HUES6 (cell line): ENCODE data around the gene MAK.
"Not testable (repeated sequence)": the region's sequence is repeated elsewhere in the genome, so short reads cannot be mapped to it uniquely, and the experiment has no call there.

Experiments
- H3K27ac ChIP-seq: 2 replicates; pipeline ENCODE4 v1.7.0; 2013; ENCODE audit warnings: low read depth, mild to moderate bottlenecking, low read length, inconsistent platforms
- H3K27me3 ChIP-seq: 2 replicates; pipeline ENCODE4 v1.6.1; 2013; ENCODE audit warnings: low read length; ENCODE audit not compliant: control insufficient read depth, insufficient read depth
- H3K36me3 ChIP-seq: 2 replicates; pipeline ENCODE4 v1.6.1; 2013; ENCODE audit warnings: low read length; ENCODE audit not compliant: control insufficient read depth, insufficient read depth
- H3K4me1 ChIP-seq: 2 replicates; pipeline ENCODE4 v1.6.1; 2013; ENCODE audit warnings: low read length; ENCODE audit not compliant: control insufficient read depth, insufficient read depth
- H3K4me3 ChIP-seq: 2 replicates; pipeline ENCODE4 v1.5.1; 2013; ENCODE audit warnings: low read depth, low read length
- H3K9ac ChIP-seq: one replicate; pipeline ENCODE4 v1.6.1; 2013; ENCODE audit warnings: mild to moderate bottlenecking, low read length
- H3K9me3 ChIP-seq: 2 replicates; pipeline ENCODE4 v1.6.1; 2013; ENCODE audit warnings: low read depth, low read length; ENCODE audit not compliant: control insufficient read depth, insufficient read depth

Gene MAK, protein sequence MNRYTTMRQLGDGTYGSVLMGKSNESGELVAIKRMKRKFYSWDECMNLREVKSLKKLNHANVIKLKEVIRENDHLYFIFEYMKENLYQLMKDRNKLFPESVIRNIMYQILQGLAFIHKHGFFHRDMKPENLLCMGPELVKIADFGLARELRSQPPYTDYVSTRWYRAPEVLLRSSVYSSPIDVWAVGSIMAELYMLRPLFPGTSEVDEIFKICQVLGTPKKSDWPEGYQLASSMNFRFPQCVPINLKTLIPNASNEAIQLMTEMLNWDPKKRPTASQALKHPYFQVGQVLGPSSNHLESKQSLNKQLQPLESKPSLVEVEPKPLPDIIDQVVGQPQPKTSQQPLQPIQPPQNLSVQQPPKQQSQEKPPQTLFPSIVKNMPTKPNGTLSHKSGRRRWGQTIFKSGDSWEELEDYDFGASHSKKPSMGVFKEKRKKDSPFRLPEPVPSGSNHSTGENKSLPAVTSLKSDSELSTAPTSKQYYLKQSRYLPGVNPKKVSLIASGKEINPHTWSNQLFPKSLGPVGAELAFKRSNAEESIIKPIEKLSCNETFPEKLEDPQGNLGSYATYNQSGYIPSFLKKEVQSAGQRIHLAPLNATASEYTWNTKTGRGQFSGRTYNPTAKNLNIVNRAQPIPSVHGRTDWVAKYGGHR

GRCh38 chr6:10837995-10838793, at the start of gene MAK:
Gene MAK (minus strand): TSS chr6:10838539. CDS start chr6:10830648, 7,891 bp downstream.
- H3K4me1 ChIP-seq = peaks cover 18% of the 10 kb centered on the region; the same call in 1 of the 2 replicates
- H3K9ac ChIP-seq = peak within 1 kb of the TSS; percentile 76
- H3K27ac ChIP-seq = peak within 1 kb of the TSS; percentile 76
- H3K4me3 ChIP-seq = peak within 1 kb of the TSS; percentile 87
- H3K27me3 ChIP-seq = peaks cover 36% of the 10 kb centered on the region
- H3K36me3 ChIP-seq = no peaks in the 10 kb centered on the region
- no peaks in the 10 kb centered on the region for H3K9me3 ChIP-seq

GRCh38 chr6:10886691-10887502, 48.6 kb upstream of the MAK start, which contains the start of gene SYCP2L:
Gene SYCP2L (plus strand): TSS chr6:10887052. CDS start chr6:10887127, 75 bp downstream.
- Histone ChIP-seq H3K27me3 (peaks cover 43% of the 10 kb centered on the region), H3K36me3 (no peaks in the 10 kb centered on the region), H3K4me1 (no peaks in the 10 kb centered on the region; the same call in 1 of the 2 replicates), H3K9me3 (no peaks in the 10 kb centered on the region; the same call in 1 of the 2 replicates), H3K27ac (no peak within 1 kb of the TSS), H3K4me3 (peak within 1 kb of the TSS; percentile 85), H3K9ac (peak within 1 kb of the TSS; percentile 72)

DNA sequence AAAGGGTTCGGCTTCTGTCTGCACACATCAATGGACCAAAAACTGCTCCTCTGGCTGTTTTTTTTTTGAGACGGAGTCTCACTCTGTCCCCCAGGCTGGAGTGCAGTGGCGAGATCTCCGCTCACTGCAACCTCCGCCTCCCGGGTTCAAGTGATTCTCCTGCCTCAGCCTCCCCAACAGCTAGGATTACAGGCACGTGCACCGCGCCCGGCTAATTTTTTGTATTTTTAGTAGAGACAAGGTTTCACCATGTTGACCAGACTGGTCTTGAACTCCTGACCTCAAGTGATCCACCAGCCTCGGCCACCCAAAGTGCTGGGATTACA, 48.0 kb upstream of the MAK start:
- not testable (repeated sequence) for H3K4me1 ChIP-seq, H3K36me3 ChIP-seq, H3K9me3 ChIP-seq, H3K27ac ChIP-seq
- Histone ChIP-seq H3K9ac (peak overlapping the region; percentile 32), H3K27me3 (peaks cover 49% of the 10 kb centered on the region), H3K4me3 (peak overlapping the region; percentile 85)

GRCh38 chr6:10884245-10884972, 46.1 kb upstream of the MAK start:
- no peak overlapping the region for H3K27ac ChIP-seq
- H3K4me1 ChIP-seq = no peaks in the 10 kb centered on the region; the same call in 1 of the 2 replicates
- H3K4me3 ChIP-seq = peak overlapping the region; percentile 65
- peak overlapping the region; percentile 41 for H3K9ac ChIP-seq
- H3K9me3 ChIP-seq = no peaks in the 10 kb centered on the region
- no peaks in the 10 kb centered on the region for H3K36me3 ChIP-seq
- peaks cover 68% of the 10 kb centered on the region for H3K27me3 ChIP-seq

- Histone ChIP-seq H3K4me1 (no peaks in the 10 kb centered on the region; the same call in 1 of the 2 replicates), H3K4me3 (peak overlapping the region; percentile 65), H3K27ac (no peak overlapping the region), H3K9ac (peak overlapping the region; percentile 41), H3K36me3 (no peaks in the 10 kb centered on the region), H3K27me3 (peaks cover 77% of the 10 kb centered on the region), H3K9me3 (no peaks in the 10 kb centered on the region)
These were observed 45.2 kb upstream of the MAK start for GRCh38 chr6:10883312-10884244.

GRCh38 chr6:10882657-10883171, 44.4 kb upstream of the MAK start:
- Histone ChIP-seq H3K27ac (no peak overlapping the region), H3K27me3 (peaks cover 85% of the 10 kb centered on the region), H3K9me3 (no peaks in the 10 kb centered on the region), H3K36me3 (no peaks in the 10 kb centered on the region), H3K4me3 (peak overlapping the region; percentile 65), H3K4me1 (no peaks in the 10 kb centered on the region; the same call in 1 of the 2 replicates), H3K9ac (no peak overlapping the region)

- not testable (repeated sequence) for H3K4me1 ChIP-seq, H3K36me3 ChIP-seq, H3K27ac ChIP-seq, H3K9me3 ChIP-seq, H3K9ac ChIP-seq
- Histone ChIP-seq H3K4me3 (peak overlapping the region; percentile 65), H3K27me3 (peaks cover 88% of the 10 kb centered on the region)
These were observed 43.9 kb upstream of the MAK start for GRCh38 chr6:10882253-10882630.

DNA sequence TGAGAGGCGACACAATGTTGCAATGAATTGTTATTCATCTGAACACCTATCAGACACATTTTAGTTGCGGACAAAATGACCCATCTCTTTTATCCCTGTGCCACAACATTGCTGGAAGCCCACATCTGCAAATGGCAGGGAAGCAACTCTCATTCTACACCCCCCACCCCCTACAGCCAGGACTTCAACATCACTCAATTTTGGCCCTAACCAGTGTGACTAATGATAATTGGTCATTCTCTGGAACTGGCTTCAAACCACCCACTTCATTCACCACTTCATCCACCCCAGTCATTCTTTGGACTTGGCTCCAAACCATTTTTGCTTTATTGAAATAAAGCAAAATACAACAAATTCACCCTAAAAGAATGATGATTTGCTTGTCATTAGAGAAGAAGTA, 42.0 kb upstream of the MAK start:
- no peak overlapping the region for H3K9ac ChIP-seq
- no peaks in the 10 kb centered on the region for H3K9me3 ChIP-seq
- H3K27me3 ChIP-seq = peaks cover 88% of the 10 kb centered on the region
- H3K36me3 ChIP-seq = no peaks in the 10 kb centered on the region
- no peak overlapping the region for H3K4me3 ChIP-seq
- H3K27ac ChIP-seq = no peak overlapping the region
- no peaks in the 10 kb centered on the region; the same call in 1 of the 2 replicates for H3K4me1 ChIP-seq

DNA sequence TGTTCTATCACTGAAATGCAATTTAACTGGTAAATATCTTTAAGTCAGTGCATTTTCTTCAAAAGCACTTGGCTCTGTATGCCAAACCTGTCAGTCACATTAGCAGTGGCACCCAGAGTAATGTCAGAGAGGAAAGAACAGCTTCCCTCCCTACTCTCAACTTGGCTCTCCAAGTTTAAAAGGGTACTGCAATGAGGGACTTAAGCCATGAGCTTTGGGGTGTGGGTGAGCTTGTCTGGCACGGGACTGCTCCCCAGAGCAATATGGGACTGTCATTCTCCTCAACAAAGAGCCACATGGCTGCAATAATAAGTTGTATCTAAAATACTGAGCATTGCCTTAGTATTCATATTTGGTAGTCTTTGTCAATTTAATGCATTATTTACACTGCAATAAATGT, 39.5 kb upstream of the MAK start:
- Histone ChIP-seq H3K4me1 (no peaks in the 10 kb centered on the region), H3K9ac (no peak overlapping the region), H3K4me3 (no peak overlapping the region), H3K9me3 (no peaks in the 10 kb centered on the region), H3K27ac (no peak overlapping the region), H3K36me3 (no peaks in the 10 kb centered on the region), H3K27me3 (peaks cover 66% of the 10 kb centered on the region)
